H7 (cell line): ENCODE measurements around the gene SGK1. TPM values are rescaled to one million over a fixed set of nuclear protein-coding genes. Genes with fewer than 3 reads are reported as not detected.
A peak's percentile ranks its signal among the peaks of the same experiment; 100 is the strongest.

Source experiments
- DNase-seq: peaks from one replicate; pipeline ENCODE4 v3.0.0; 2012
- H3K27me3 ChIP-seq: 2 replicates; pipeline ENCODE4 v1.6.0; 2011; ENCODE audit warnings: mild to moderate bottlenecking, low read length; ENCODE audit not compliant: control insufficient read depth, insufficient read depth
- H3K36me3 ChIP-seq: replicated peaks from 2 replicates; pipeline ENCODE4 v1.5.1; 2011; ENCODE audit warnings: low read length; ENCODE audit not compliant: control insufficient read depth, insufficient read depth
- H3K4me3 ChIP-seq: 2 replicates; pipeline ENCODE4 v1.5.1; 2011; ENCODE audit warnings: low read depth, mild to moderate bottlenecking, control low read depth, low read length, moderate library complexity; ENCODE audit not compliant: insufficient read depth
- total RNA-seq: library from RNA; depleted of rRNA; stranded (reverse); fragments of >200 nt; shearing (Covaris generic); gene quantifications from 2 replicates; pipeline ENCODE4 v1.2.3, GENCODE V29; 2014; rRNA removed

Gene SGK1
- 12.7 and 12.8 TPM in 2 replicates for total RNA-seq

- peak within 1 kb of the TSS; percentile 42 for H3K4me3 ChIP-seq
- no peaks in the 10 kb centered on the region for H3K36me3 ChIP-seq
- peak; percentile 66 for DNase-seq
- peaks cover 20% of the 10 kb centered on the region for H3K27me3 ChIP-seq
These were observed at the start of gene SGK1 for GRCh38 chr6:134317471-134318131. SGK1 (minus strand) TSS chr6:134318112; CDS start chr6:134317460, 652 bp downstream.

GRCh38 chr6:134363323-134364039 is 45.6 kb upstream of the SGK1 start:
- DNase-seq = no peak
- Histone ChIP-seq H3K36me3 (no peaks in the 10 kb centered on the region), H3K4me3 (no peak overlapping the region)

GRCh38 chr6:134361011-134361410 is 43.1 kb upstream of the SGK1 start:
- no peaks in the 10 kb centered on the region for H3K36me3 ChIP-seq
- no peaks in the 10 kb centered on the region for H3K27me3 ChIP-seq
- DNase-seq = no peak
- no peak overlapping the region for H3K4me3 ChIP-seq

More at GRCh38 chr6:134363323-134364039, 45.6 kb upstream of the SGK1 start:
- no peaks in the 10 kb centered on the region for H3K27me3 ChIP-seq

GRCh38 chr6:134359302-134359701 is 41.4 kb upstream of the SGK1 start:
- Histone ChIP-seq H3K36me3 (no peaks in the 10 kb centered on the region), H3K4me3 (no peak overlapping the region), H3K27me3 (no peaks in the 10 kb centered on the region)
- DNase-seq = no peak

- Histone ChIP-seq H3K4me3 (no peak overlapping the region), H3K36me3 (no peaks in the 10 kb centered on the region), H3K27me3 (no peaks in the 10 kb centered on the region)
- DNase-seq = no peak
These were observed 40.4 kb upstream of the SGK1 start for GRCh38 chr6:134358320-134358719.

GRCh38 chr6:134357022-134357487 is 39.1 kb upstream of the SGK1 start:
- H3K36me3 ChIP-seq = no peaks in the 10 kb centered on the region
- DNase-seq = no peak
- H3K4me3 ChIP-seq = no peak overlapping the region
- H3K27me3 ChIP-seq = no peaks in the 10 kb centered on the region

- Histone ChIP-seq H3K36me3 (no peaks in the 10 kb centered on the region), H3K4me3 (no peak overlapping the region), H3K27me3 (no peaks in the 10 kb centered on the region)
- DNase-seq = no peak
These were observed 38.5 kb upstream of the SGK1 start for GRCh38 chr6:134356405-134356804.

GRCh38 chr6:134352786-134353480 is 35.0 kb upstream of the SGK1 start:
- H3K36me3 ChIP-seq = no peaks in the 10 kb centered on the region
- no peak for DNase-seq
- no peaks in the 10 kb centered on the region for H3K27me3 ChIP-seq
- H3K4me3 ChIP-seq = no peak overlapping the region

- Histone ChIP-seq H3K27me3 (no peaks in the 10 kb centered on the region), H3K36me3 (no peaks in the 10 kb centered on the region), H3K4me3 (no peak overlapping the region)
- peak; percentile 38 for DNase-seq
These were observed 33.9 kb upstream of the SGK1 start for GRCh38 chr6:134351615-134352474.

- H3K36me3 ChIP-seq = no peaks in the 10 kb centered on the region
- no peaks in the 10 kb centered on the region for H3K27me3 ChIP-seq
- DNase-seq = no peak
- H3K4me3 ChIP-seq = no peak overlapping the region
These were observed 30.2 kb upstream of the SGK1 start for GRCh38 chr6:134347885-134348805.

GRCh38 chr6:134346932-134347545 is 29.1 kb upstream of the SGK1 start:
- Histone ChIP-seq H3K4me3 (no peak overlapping the region), H3K27me3 (no peaks in the 10 kb centered on the region), H3K36me3 (no peaks in the 10 kb centered on the region)
- no peak for DNase-seq

- Histone ChIP-seq H3K36me3 (no peaks in the 10 kb centered on the region), H3K4me3 (no peak overlapping the region), H3K27me3 (no peaks in the 10 kb centered on the region)
- no peak for DNase-seq
These were observed 27.9 kb upstream of the SGK1 start for GRCh38 chr6:134345789-134346188.

GRCh38 chr6:134343066-134343465 is 25.2 kb upstream of the SGK1 start:
- Histone ChIP-seq H3K4me3 (no peak overlapping the region), H3K27me3 (no peaks in the 10 kb centered on the region), H3K36me3 (no peaks in the 10 kb centered on the region)
- DNase-seq = no peak
